OCI-LY7 (cell line): ENCODE measurements around the gene TP63. TPM values are rescaled to one million over a fixed set of nuclear protein-coding genes. Genes with fewer than 3 reads are reported as not detected.

Experiments used
- BruUV-seq: library from RNA; stranded (reverse); fragments of 400-500 nt; replicated peaks from 2 replicates; lab custom pipeline; 2021; lab: Mats Ljungman, UMichigan
- CTCF ChIA-PET: fragments of 300-600 bp; sonication (Branson Sonifier 250); formaldehyde crosslinking; loops from one replicate; lab custom pipeline; 2022; ENCODE audit warnings: antibody characterized with exemption; ENCODE audit not compliant: unreplicated experiment; lab: Charles Lee
- POLR2A ChIA-PET: fragments of 300-600 bp; sonication (Branson Sonifier 250); formaldehyde crosslinking; loops from one replicate; lab custom pipeline; 2022; ENCODE audit warnings: antibody characterized with exemption; lab: Charles Lee
- DNase-seq: peaks from one replicate; pipeline ENCODE4 v3.0.0-alpha.2; 2015; ENCODE audit warnings: low spot score
- H2AFZ ChIP-seq: fragments of 200-600 bp; sonication (generic), shearing (Covaris generic); 2 replicates; pipeline ENCODE4 v1.6.1; 2014; ENCODE audit warnings: mild to moderate bottlenecking, antibody characterized with exemption, low read length, moderate library complexity
- H3K27ac ChIP-seq: fragments of 200-600 bp; sonication (generic); 2 replicates; pipeline ENCODE4 v1.5.1; 2014; ENCODE audit warnings: mixed run types, low read depth, mild to moderate bottlenecking, moderate library complexity, low read length, inconsistent platforms; ENCODE audit not compliant: poor library complexity, severe bottlenecking
- H3K36me3 ChIP-seq: fragments of 200-600 bp; sonication (generic); 2 replicates; pipeline ENCODE4 v1.6.1; 2014; ENCODE audit warnings: mild to moderate bottlenecking, antibody characterized with exemption, low read length, moderate library complexity, mixed read lengths; ENCODE audit not compliant: insufficient read depth
- H3K4me1 ChIP-seq: fragments of 200-600 bp; sonication (generic); 2 replicates; pipeline ENCODE4 v1.5.1; 2014; ENCODE audit warnings: mild to moderate bottlenecking, low read length; ENCODE audit not compliant: insufficient read depth, poor library complexity, severe bottlenecking
- H3K4me2 ChIP-seq: fragments of 200-600 bp; sonication (generic); 2 replicates; pipeline ENCODE4 v1.6.1; 2014; ENCODE audit warnings: mild to moderate bottlenecking, low read length
- H3K4me3 ChIP-seq: fragments of 200-600 bp; sonication (generic); 2 replicates; pipeline ENCODE4 v1.5.1; 2014; ENCODE audit warnings: mild to moderate bottlenecking, low read depth, low read length; ENCODE audit not compliant: poor library complexity, severe bottlenecking
- H3K79me2 ChIP-seq: fragments of 200-600 bp; sonication (generic); 2 replicates; pipeline ENCODE4 v1.6.1; 2016; ENCODE audit warnings: low read depth, mild to moderate bottlenecking, low read length, moderate library complexity, mixed read lengths; ENCODE audit not compliant: insufficient read depth
- H3K9me2 ChIP-seq: fragments of 200-600 bp; sonication (generic); 2 replicates; pipeline ENCODE4 v1.6.1; 2016; ENCODE audit warnings: mild to moderate bottlenecking, low read length, mixed read lengths; ENCODE audit not compliant: insufficient read depth
- H3K9me3 ChIP-seq: fragments of 200-600 bp; sonication (generic); 2 replicates; pipeline ENCODE4 v1.6.1; 2014; ENCODE audit warnings: mild to moderate bottlenecking, mixed run types, low read length, mixed read lengths
- H4K20me1 ChIP-seq: fragments of 200-600 bp; sonication (generic); 2 replicates; pipeline ENCODE4 v1.6.1; 2014; ENCODE audit warnings: mild to moderate bottlenecking, antibody characterized with exemption, low read length, moderate library complexity, mixed read lengths; ENCODE audit not compliant: insufficient read depth
- CTCF ChIP-seq: fragments of 200-600 bp; sonication (generic); conservative IDR thresholded peaks from 2 replicates; pipeline ENCODE4 v1.5.1; 2014; ENCODE audit warnings: mild to moderate bottlenecking, antibody characterized with exemption, low read length, moderate library complexity, mixed read lengths
- EZH2phosphoT487 ChIP-seq: fragments of 200-600 bp; sonication (generic); IDR thresholded peaks from 2 replicates; pipeline ENCODE4 v1.6.1; 2018; ENCODE audit warnings: low read depth, borderline replicate concordance, mild to moderate bottlenecking, mixed run types, antibody characterized with exemption, low read length, moderate library complexity, mixed read lengths
- intact Hi-C: fragments of 100-400 bp; cut with micrococcal nuclease; formaldehyde crosslinking; loops from one replicate; pipeline ENCODE4 v1.10.0; 2022; ENCODE audit not compliant: unreplicated experiment
- total RNA-seq, 2 experiments: library from RNA; depleted of rRNA in 1 of 2; stranded (reverse); fragments of >200 nt in 1 of 2; shearing (Covaris generic) in 1 of 2; gene quantifications; 2 replicates each; pipeline ENCODE4 v1.2.3, GENCODE V29; 2014 to 2022

The TP63 gene
- total RNA-seq, 2 experiments from 2014 or later, result 0.16 to 1.1 TPM

GRCh38 chr3:189637750-189638149, 6.6 kb downstream of the TP63 start:
- Histone ChIP-seq H3K4me3 (no peak overlapping the region), H2AFZ (no peak overlapping the region), H3K36me3 (no peaks in the 10 kb centered on the region), H4K20me1 (no peaks in the 10 kb centered on the region), H3K4me2 (no peak overlapping the region), H3K4me1 (no peaks in the 10 kb centered on the region), H3K79me2 (no peaks in the 10 kb centered on the region), H3K9me3 (no peaks in the 10 kb centered on the region), H3K9me2 (no peaks in the 10 kb centered on the region), H3K27ac (no peak overlapping the region)
- ChIA-PET POLR2A (no interaction called here), CTCF (no interaction called here)
- no peak for DNase-seq
- intact Hi-C loops, result no loop called here
- TF ChIP-seq EZH2phosphoT487, result no peak
- TF ChIP-seq CTCF, result no peak
- BruUV-seq, result no TSS peak

- Histone ChIP-seq H3K36me3 (no peaks in the 10 kb centered on the region), H3K27ac (no peak overlapping the region), H3K9me3 (no peaks in the 10 kb centered on the region), H2AFZ (no peak overlapping the region), H3K9me2 (no peaks in the 10 kb centered on the region), H4K20me1 (no peaks in the 10 kb centered on the region), H3K4me3 (no peak overlapping the region), H3K4me2 (no peak overlapping the region), H3K4me1 (no peaks in the 10 kb centered on the region), H3K79me2 (no peaks in the 10 kb centered on the region)
- intact Hi-C loops, result no loop called here
- DNase-seq, result no peak
- POLR2A ChIA-PET, result interaction anchor here (0.9 kb wide), 1 partner anchor 12 kb away, joined by 3 read pairs; no protein-coding TSS in a partner anchor
- TF ChIP-seq EZH2phosphoT487 (no peak), CTCF (no peak)
- BruUV-seq, result no TSS peak
- CTCF ChIA-PET, result no interaction called here
Observed at GRCh38 chr3:189638276-189639031, 7.3 kb downstream of the TP63 start.

GRCh38 chr3:189641776-189642175, 10.6 kb downstream of the TP63 start:
- no peak overlapping the region for H3K27ac ChIP-seq
- CTCF ChIA-PET, result no interaction called here
- no TSS peak for BruUV-seq
- TF ChIP-seq EZH2phosphoT487 (no peak), CTCF (no peak)
- H3K4me2 ChIP-seq, result no peak overlapping the region
- H2AFZ ChIP-seq, result no peak overlapping the region
- H4K20me1 ChIP-seq, result no peaks in the 10 kb centered on the region
- no peak for DNase-seq
- no peaks in the 10 kb centered on the region for H3K9me3 ChIP-seq
- H3K79me2 ChIP-seq, result no peaks in the 10 kb centered on the region
- no peaks in the 10 kb centered on the region for H3K4me1 ChIP-seq
- POLR2A ChIA-PET, result no interaction called here
- intact Hi-C loops, result no loop called here
- H3K4me3 ChIP-seq, result no peak overlapping the region
- no peaks in the 10 kb centered on the region for H3K36me3 ChIP-seq
- no peaks in the 10 kb centered on the region for H3K9me2 ChIP-seq
